T-cell (primary cell): ENCODE data around the gene SEPTIN6. TPM values are rescaled to one million over a fixed set of nuclear protein-coding genes. Genes with fewer than 3 reads are reported as not detected.

Experiments used
- ATAC-seq, 4 experiments: fragments of 200-7000 bp in 3 of 4; fragments of 150-1000 bp in 1 of 4; cut with Tn5 transposase; replicated peaks in 1 of 4; 1 replicate in 3 of 4; 2 replicates in 1 of 4; pipeline ENCODE4 v1.10.0; 2021; ENCODE audit warnings: moderate library complexity in 3 of 4, mild to moderate bottlenecking in 2 of 4, moderate number of reproducible peaks in 1 of 4
- CTCF ChIA-PET, 2 donors: fragments of 300-600 bp; sonication (Branson Sonifier 250); formaldehyde crosslinking; loops; one replicate each; lab custom pipeline; 2022; ENCODE audit warnings: antibody characterized with exemption in 2 of 2; lab: Charles Lee
- POLR2A ChIA-PET, 2 donors: fragments of 300-600 bp; sonication (Branson Sonifier 250); formaldehyde crosslinking; loops; one replicate each; lab custom pipeline; 2022; ENCODE audit warnings: antibody characterized with exemption in 2 of 2; lab: Charles Lee
- DNase-seq, 35 experiments: peaks; one replicate each; pipeline versions ENCODE4 v3.0.0 to v3.0.0-alpha.2; 2013 to 2023
- H3K27ac ChIP-seq: one replicate; pipeline ENCODE4 v1.5.1; 2013; ENCODE audit warnings: low read length
- H3K27me3 ChIP-seq, 2 experiments: replicated peaks in 1 of 2; 1 replicate in 1 of 2; 2 replicates in 1 of 2; pipeline versions ENCODE4 v1.6.1 to v1.7.0; 2013; ENCODE audit warnings: low read length in 1 of 2, mixed read lengths in 1 of 2; ENCODE audit not compliant: control insufficient read depth in 2 of 2, insufficient read depth in 2 of 2; ENCODE audit errors: extremely low read depth in 1 of 2
- H3K36me3 ChIP-seq, 2 donors: 1 replicate in 1 of 2; 2 replicates in 1 of 2; pipeline versions ENCODE4 v1.6.1 to v1.7.0; 2013; ENCODE audit warnings: low read length in 1 of 2; ENCODE audit not compliant: control insufficient read depth in 2 of 2, insufficient read depth in 1 of 2; ENCODE audit errors: extremely low read depth in 1 of 2
- H3K4me1 ChIP-seq, 2 experiments: 1 replicate in 1 of 2; 2 replicates in 1 of 2; pipeline versions ENCODE4 v1.6.1 to v1.7.0; 2013; ENCODE audit warnings: low read length in 2 of 2, mixed read lengths in 1 of 2; ENCODE audit not compliant: insufficient read depth in 2 of 2, control insufficient read depth in 1 of 2; ENCODE audit errors: extremely low read depth in 1 of 2
- H3K4me3 ChIP-seq, 2 donors: 1 replicate in 1 of 2; 2 replicates in 1 of 2; pipeline versions ENCODE4 v1.5.1 to v1.7.0; 2013; ENCODE audit warnings: mild to moderate bottlenecking in 2 of 2, low read length in 1 of 2, moderate library complexity in 1 of 2; ENCODE audit not compliant: control insufficient read depth in 1 of 2; ENCODE audit errors: extremely low read depth in 1 of 2
- H3K9me3 ChIP-seq: 2 replicates; pipeline ENCODE4 v1.7.0; 2013
- H3K27ac Mint-ChIP-seq, 2 donors: one replicate each; pipeline ENCODE4 v1.8.0; 2020 to 2021; ENCODE audit warnings: mild to moderate bottlenecking in 2 of 2, mixed read lengths in 2 of 2
- H3K27me3 Mint-ChIP-seq, 2 donors: one replicate each; pipeline ENCODE4 v1.8.0; 2021 to 2022; ENCODE audit warnings: mixed read lengths in 2 of 2
- H3K36me3 Mint-ChIP-seq: one replicate; pipeline ENCODE4 v1.8.0; 2021; ENCODE audit warnings: mixed read lengths
- H3K4me1 Mint-ChIP-seq, 3 donors: one replicate each; pipeline ENCODE4 v1.8.0; 2020 to 2022; ENCODE audit warnings: mixed read lengths in 3 of 3, mild to moderate bottlenecking in 1 of 3
- H3K4me3 Mint-ChIP-seq, 3 donors: one replicate each; pipeline ENCODE4 v1.8.0; 2020 to 2022; ENCODE audit warnings: mild to moderate bottlenecking in 3 of 3, mixed read lengths in 3 of 3, moderate library complexity in 3 of 3
- H3K9me3 Mint-ChIP-seq, 3 donors: one replicate each; pipeline ENCODE4 v1.8.0; 2020 to 2022; ENCODE audit warnings: mixed read lengths in 3 of 3
- WGBS: methylation state at CpG from one replicate; pipeline ENCODE4 v1.1.5; 2013; ENCODE audit warnings: missing lambda C conversion rate; ENCODE audit not compliant: insufficient coverage; 5-methylcytosine and 5-hydroxymethylcytosine counted together
- total RNA-seq, 35 experiments: library from RNA in 6 of 35; stranded (reverse) in 6 of 35; fragments of 120-200 nt in 1 of 35; gene quantifications; one replicate each; pipeline versions ENCODE4 v1.2.1 to v1.2.4 and lab custom pipeline; 2013 to 2026

The SEPTIN6 gene
- total RNA-seq, 5 donors from 2014 or later (not counting 1 experiment from before 2014, with no cell fraction given), result 171 to 269 (median 206) TPM

- ATAC-seq (peak in 2 of 4 experiments; percentile 52 to 64), DNase-seq (peak; percentile 36 to 80 (median 60))
- POLR2A ChIA-PET, result interaction anchor here in 1 of 2 donors (1.2 kb wide), 1 partner anchor 113 kb away, joined by 6 read pairs; no protein-coding TSS in a partner anchor
- peaks cover 0 to 14% of the 10 kb centered on the region in 2 donors for H3K27me3 Mint-ChIP-seq
- no peak overlapping the region for H3K27ac Mint-ChIP-seq
- WGBS, result 100% methylated on average over 2 of the region's 14 CpGs
- Histone ChIP-seq H3K4me3 (no peak overlapping the region), H3K9me3 (no peaks in the 10 kb centered on the region), H3K27me3 (no peaks in the 10 kb centered on the region), H3K27ac (no peak overlapping the region), H3K36me3 (no peaks in the 10 kb centered on the region), H3K4me1 (peaks cover 6 to 8% of the 10 kb centered on the region in 2 experiments)
- CTCF ChIA-PET, result interaction anchor here (0.6 to 3.1 kb wide), 34 partner anchors 12 to 214 kb away, joined by 3 to 12 read pairs (median 4); partner anchors contain the start of genes SEPTIN6 (in 2 of the 2) and NKRF (in 1 of the 2)
- peaks cover 7 to 11% (median 7%) of the 10 kb centered on the region in 3 donors for H3K4me1 Mint-ChIP-seq
- H3K4me3 Mint-ChIP-seq, result no peak overlapping the region
- H3K9me3 Mint-ChIP-seq, result no peaks in the 10 kb centered on the region
- no peaks in the 10 kb centered on the region for H3K36me3 Mint-ChIP-seq
Measured at GRCh38 chrX:119729408-119730201, 36.6 kb upstream of the SEPTIN6 start.

GRCh38 chrX:119728487-119728886 is 35.5 kb upstream of the SEPTIN6 start:
- Histone ChIP-seq H3K27ac (no peak overlapping the region), H3K4me1 (peaks cover 6 to 8% of the 10 kb centered on the region in 2 experiments), H3K27me3 (no peaks in the 10 kb centered on the region), H3K36me3 (no peaks in the 10 kb centered on the region), H3K4me3 (no peak overlapping the region), H3K9me3 (no peaks in the 10 kb centered on the region)
- H3K9me3 Mint-ChIP-seq, result no peaks in the 10 kb centered on the region
- no peak for ATAC-seq
- CTCF ChIA-PET, result interaction anchor here (0.6 to 3.1 kb wide), 13 partner anchors 13 to 212 kb away, joined by 3 to 12 read pairs (median 4); partner anchors contain the start of gene SEPTIN6 (in 1 of the 2)
- 100% methylated on average over 2 of the region's 5 CpGs for WGBS
- DNase-seq, result no peak
- peaks cover 7 to 11% (median 7%) of the 10 kb centered on the region in 3 donors for H3K4me1 Mint-ChIP-seq
- POLR2A ChIA-PET, result interaction anchor here in 1 of 2 donors (0.6 to 1.2 kb wide), 2 partner anchors 112 to 582 kb away, joined by 3 to 6 read pairs; no protein-coding TSS in a partner anchor
- peaks cover 0 to 14% of the 10 kb centered on the region in 2 donors for H3K27me3 Mint-ChIP-seq
- H3K36me3 Mint-ChIP-seq, result no peaks in the 10 kb centered on the region
- H3K27ac Mint-ChIP-seq, result no peak overlapping the region
- H3K4me3 Mint-ChIP-seq, result no peak overlapping the region

GRCh38 chrX:119726900-119727555 is 34.1 kb upstream of the SEPTIN6 start:
- Mint-ChIP-seq H3K4me3 (peak overlapping the region; percentile 13 to 32 (median 22)), H3K36me3 (no peaks in the 10 kb centered on the region), H3K4me1 (peaks cover 7 to 11% (median 7%) of the 10 kb centered on the region in 3 donors), H3K27me3 (peaks cover 0 to 11% of the 10 kb centered on the region in 2 donors), H3K27ac (peak overlapping the region; percentile 82 to 85), H3K9me3 (no peaks in the 10 kb centered on the region)
- POLR2A ChIA-PET, result interaction anchor here (0.6 to 1.0 kb wide), 5 partner anchors 12 to 1200 kb away, joined by 3 to 10 read pairs (median 4); partner anchors contain the start of gene SEPTIN6 (in 1 of the 2)
- ATAC-seq (peak; percentile 87 to 92 (median 90)), DNase-seq (peak in 19 of 35 experiments; percentile 1 to 46 (median 5))
- peak overlapping the region; percentile 52 for H3K27ac ChIP-seq
- peak overlapping the region in 1 of 2 donors; percentile 7 for H3K4me3 ChIP-seq
- no peaks in the 10 kb centered on the region for H3K27me3 ChIP-seq
- CTCF ChIA-PET, result interaction anchor here (0.5 to 1.3 kb wide), 16 partner anchors 28 to 263 kb away, joined by 3 to 4 read pairs (median 3); no protein-coding TSS in a partner anchor
- WGBS, result 13% methylated on average over 1 of the region's 7 CpGs
- peaks cover 6 to 8% of the 10 kb centered on the region in 2 experiments for H3K4me1 ChIP-seq
- no peaks in the 10 kb centered on the region for H3K9me3 ChIP-seq
- H3K36me3 ChIP-seq, result no peaks in the 10 kb centered on the region

- ATAC-seq (no peak), DNase-seq (no peak)
- Histone ChIP-seq H3K4me1 (peaks cover 1 to 3% of the 10 kb centered on the region in 2 experiments), H3K36me3 (no peaks in the 10 kb centered on the region), H3K27me3 (no peaks in the 10 kb centered on the region), H3K9me3 (no peaks in the 10 kb centered on the region), H3K4me3 (no peak overlapping the region), H3K27ac (no peak overlapping the region)
- no peaks in the 10 kb centered on the region for H3K9me3 Mint-ChIP-seq
- H3K36me3 Mint-ChIP-seq, result no peaks in the 10 kb centered on the region
- ChIA-PET CTCF (no interaction called here), POLR2A (no interaction called here)
- no peaks in the 10 kb centered on the region for H3K27me3 Mint-ChIP-seq
- peaks cover 2% of the 10 kb centered on the region in 3 donors for H3K4me1 Mint-ChIP-seq
- WGBS, result no CpG with 5 or more reads among the region's 2 CpGs
- no peak overlapping the region for H3K4me3 Mint-ChIP-seq
- H3K27ac Mint-ChIP-seq, result no peak overlapping the region
Measured at GRCh38 chrX:119721926-119722325, 29.0 kb upstream of the SEPTIN6 start.

- ATAC-seq, result no peak
- no peak overlapping the region for H3K27ac ChIP-seq
- CTCF ChIA-PET, result no interaction called here
- H3K27me3 ChIP-seq, result no peaks in the 10 kb centered on the region
- no peak overlapping the region for H3K27ac Mint-ChIP-seq
- H3K9me3 ChIP-seq, result no peaks in the 10 kb centered on the region
- no peaks in the 10 kb centered on the region for H3K4me1 ChIP-seq
- no peak overlapping the region for H3K4me3 ChIP-seq
- 65% methylated on average over 2 of the region's 6 CpGs for WGBS
- DNase-seq, result no peak
- no peak overlapping the region for H3K4me3 Mint-ChIP-seq
- no peaks in the 10 kb centered on the region for H3K36me3 Mint-ChIP-seq
- no peaks in the 10 kb centered on the region for H3K4me1 Mint-ChIP-seq
- no peaks in the 10 kb centered on the region for H3K9me3 Mint-ChIP-seq
- H3K36me3 ChIP-seq, result no peaks in the 10 kb centered on the region
- no peaks in the 10 kb centered on the region for H3K27me3 Mint-ChIP-seq
- POLR2A ChIA-PET, result no interaction called here
Measured at GRCh38 chrX:119721487-119721886, 28.5 kb upstream of the SEPTIN6 start.

- Mint-ChIP-seq H3K27me3 (peaks cover 0 to 6% of the 10 kb centered on the region in 2 donors), H3K4me3 (no peak overlapping the region), H3K27ac (no peak overlapping the region), H3K9me3 (no peaks in the 10 kb centered on the region), H3K4me1 (peaks cover 0 to 8% (median 0%) of the 10 kb centered on the region in 3 donors), H3K36me3 (no peaks in the 10 kb centered on the region)
- H3K36me3 ChIP-seq, result no peaks in the 10 kb centered on the region
- H3K27me3 ChIP-seq, result no peaks in the 10 kb centered on the region
- H3K4me3 ChIP-seq, result no peak overlapping the region
- no peaks in the 10 kb centered on the region for H3K4me1 ChIP-seq
- no peaks in the 10 kb centered on the region for H3K9me3 ChIP-seq
- ChIA-PET POLR2A (no interaction called here), CTCF (interaction anchor here in 1 of 2 donors (0.8 kb wide), 1 partner anchor 20 kb away, joined by 3 read pairs; no protein-coding TSS in a partner anchor)
- no peak for DNase-seq
- no CpG with 5 or more reads among the region's 3 CpGs for WGBS
- no peak overlapping the region for H3K27ac ChIP-seq
- ATAC-seq, result no peak
Measured at GRCh38 chrX:119709630-119710029, 16.7 kb upstream of the SEPTIN6 start.
